ENCODE results near the gene DUSP7.

The DUSP7 gene

GRCh38 chr3:52067526-52067925, 11.2 kb upstream of the DUSP7 start:
- DNase-seq (ENCODE audit: low read depth in 2 of 2): no peak

DNA sequence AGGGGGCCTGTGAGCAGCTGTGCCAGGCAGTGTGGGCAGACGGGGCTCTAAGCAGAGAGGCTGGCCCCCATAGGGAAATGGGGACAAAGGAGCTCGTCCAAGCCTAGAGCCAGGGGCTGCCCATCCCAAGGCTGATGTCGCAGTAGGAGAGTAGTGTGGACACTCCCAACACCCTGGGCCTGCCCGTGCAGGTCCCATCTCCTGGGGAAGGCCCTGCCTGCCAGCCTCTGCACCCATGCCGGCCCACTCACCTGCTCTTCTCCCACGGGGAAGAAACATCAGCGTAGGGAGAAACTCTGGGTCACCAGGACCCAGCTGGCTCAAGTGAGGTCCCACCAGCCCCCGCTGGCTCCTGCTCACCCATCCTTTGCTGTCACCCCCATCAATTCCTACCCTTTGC, 10.7 kb upstream of the DUSP7 start:
- no peak for DNase-seq (ENCODE audit: low read depth in 2 of 2)

GRCh38 chr3:52065264-52065756, 8.9 kb upstream of the DUSP7 start:
- no peak for DNase-seq (ENCODE audit: low read depth in 2 of 2)

DNA sequence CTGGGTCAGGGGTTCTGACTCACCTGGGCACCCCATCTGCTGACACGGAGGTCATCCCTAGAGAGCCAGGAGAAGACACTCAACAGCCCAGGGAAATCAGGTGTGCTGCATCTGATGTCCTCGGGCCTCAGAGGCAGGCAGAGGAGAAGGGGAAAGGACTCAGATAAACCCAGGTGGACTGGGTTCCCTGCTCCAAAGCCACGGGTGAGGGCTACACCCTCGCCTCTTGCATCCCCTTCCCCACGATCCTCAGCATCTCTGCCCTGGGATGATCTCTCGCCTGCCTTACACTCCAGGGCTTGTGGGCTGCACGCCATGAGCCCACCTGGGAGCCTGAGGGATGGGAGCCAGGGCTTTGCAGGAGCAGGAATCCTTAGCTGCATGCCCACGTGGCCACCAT, 8.2 kb upstream of the DUSP7 start:
- no peak for DNase-seq (ENCODE audit: low read depth in 2 of 2)

DNA sequence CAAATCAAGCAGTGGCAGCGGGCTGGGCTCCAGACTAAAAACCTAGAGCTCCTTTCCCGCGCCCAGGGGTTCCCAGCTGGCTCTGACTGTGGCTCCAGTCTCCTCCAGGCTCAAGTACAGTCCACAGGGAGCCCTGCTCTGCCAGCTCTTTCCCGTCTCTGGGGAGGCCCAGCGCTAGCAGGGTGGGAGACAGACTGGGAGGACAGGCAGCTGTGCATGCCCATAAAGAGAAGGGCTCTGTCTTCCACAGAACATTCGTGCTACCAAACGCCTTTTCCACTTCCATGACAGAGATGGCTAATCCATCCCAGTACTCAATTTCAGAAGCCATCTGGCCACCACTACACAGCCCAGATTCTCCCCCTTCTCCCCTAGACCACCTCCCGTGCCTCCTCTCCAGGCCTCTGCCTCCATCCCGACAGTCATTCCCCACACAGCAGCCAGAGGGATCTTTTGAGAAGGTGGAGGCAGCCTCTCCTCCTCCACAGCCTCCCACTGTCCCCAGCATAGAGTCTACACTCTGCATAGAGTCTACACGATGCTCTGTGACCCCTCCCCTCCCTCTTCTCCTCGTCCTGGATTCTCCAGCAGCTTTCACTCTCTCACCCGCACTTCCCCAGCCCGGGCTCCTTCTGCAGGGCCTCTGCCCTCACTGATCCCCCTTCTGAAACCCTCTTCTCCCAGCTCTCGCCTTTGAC, 6.8 kb upstream of the DUSP7 start:
- no peak for DNase-seq (ENCODE audit: low read depth in 2 of 2)

GRCh38 chr3:52062505-52062904, 6.1 kb upstream of the DUSP7 start:
- no peak for DNase-seq (ENCODE audit: low read depth in 2 of 2)

GRCh38 chr3:52061121-52061910, 4.9 kb upstream of the DUSP7 start:
- no peak for DNase-seq (ENCODE audit: low read depth in 2 of 2)

DNA sequence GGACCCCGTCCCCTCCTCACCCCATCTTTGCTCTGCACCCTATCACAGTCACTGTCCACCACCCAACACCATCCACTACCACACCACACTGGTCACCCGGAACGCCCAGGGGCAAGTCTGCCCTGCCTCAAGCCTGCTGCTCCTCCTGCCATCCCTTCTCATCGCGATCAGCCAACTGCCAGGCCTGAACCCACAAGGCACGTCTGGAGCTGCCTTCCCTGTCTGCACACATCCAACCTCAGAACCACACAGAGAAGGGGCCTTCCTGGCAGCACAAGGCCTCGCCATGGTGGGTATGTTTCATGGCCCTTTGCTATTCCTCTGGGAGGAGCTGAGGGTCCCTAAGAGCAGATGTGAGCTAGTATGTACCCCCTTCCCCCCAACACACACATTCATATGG, 3.4 kb upstream of the DUSP7 start:
- no peak for DNase-seq (ENCODE audit: low read depth in 2 of 2)

GRCh38 chr3:52057812-52058495, 1.6 kb upstream of the DUSP7 start:
- DNase-seq (ENCODE audit: low read depth in 2 of 2): no peak

GRCh38 chr3:52056968-52057811, 819 bp upstream of the DUSP7 start:
- peak; percentile 99 for DNase-seq (ENCODE audit: low read depth in 2 of 2)

GRCh38 chr3:52055537-52056351, 627 bp downstream of the DUSP7 start:
- peak; percentile 18 to 21 for DNase-seq (ENCODE audit: low read depth in 2 of 2)

- DNase-seq (ENCODE audit: low read depth in 2 of 2): peak in 1 of 2 donors; percentile 7
These were observed 1.5 kb downstream of the DUSP7 start for GRCh38 chr3:52054661-52055511.

GRCh38 chr3:52053307-52054304, 2.8 kb downstream of the DUSP7 start:
- peak; percentile 25 to 36 for DNase-seq (ENCODE audit: low read depth in 2 of 2)

GRCh38 chr3:52052831-52053306, 3.5 kb downstream of the DUSP7 start:
- peak in 1 of 2 donors; percentile 31 for DNase-seq (ENCODE audit: low read depth in 2 of 2)

GRCh38 chr3:52051444-52051843, 4.9 kb downstream of the DUSP7 start:
- no peak for DNase-seq (ENCODE audit: low read depth in 2 of 2)

- no peak for DNase-seq (ENCODE audit: low read depth in 2 of 2)
These were observed 5.8 kb downstream of the DUSP7 start for GRCh38 chr3:52050571-52050970.

GRCh38 chr3:52049503-52049902, 6.9 kb downstream of the DUSP7 start:
- DNase-seq (ENCODE audit: low read depth in 2 of 2): no peak

- no peak for DNase-seq (ENCODE audit: low read depth in 2 of 2)
These were observed 8.9 kb downstream of the DUSP7 start for GRCh38 chr3:52047295-52047960.

Measured in stimulated activated CD4-positive, alpha-beta T cell treated with anti-CD3 and anti-CD28 coated beads, Interleukin-15, amount 100 ng/mL, for 48 hours (primary cell).